Measurements from ENCODE around the gene SLC39A3.

The SLC39A3 gene

GRCh38 chr19:2686360-2686759 is 53.5 kb downstream of the SLC39A3 start:
- H3K4me2 ChIP-seq (ENCODE audit: low read length): no peak overlapping the region
- H3K27me3 ChIP-seq (ENCODE audit: control insufficient read depth, low read length): no peaks in the 10 kb centered on the region
- no peak overlapping the region for H3K4me3 ChIP-seq (ENCODE audit: low read length)
- H3K27ac ChIP-seq (ENCODE audit: low read depth, low read length): no peak overlapping the region
- H3K79me2 ChIP-seq (ENCODE audit: control insufficient read depth, low read length): peaks cover 82% of the 10 kb centered on the region
- H3K9me3 ChIP-seq (ENCODE audit: control insufficient read depth, insufficient read depth, low read length): no peaks in the 10 kb centered on the region
- H3K36me3 ChIP-seq (ENCODE audit: control insufficient read depth, low read length): peaks cover 46% of the 10 kb centered on the region
- H4K20me1 ChIP-seq (ENCODE audit: control insufficient read depth, insufficient read depth, low read depth, low read length): no peaks in the 10 kb centered on the region
- no peak for TF ChIP-seq EZH2phosphoT487 (IDR thresholded peaks at IDR 0.05; ENCODE audit: borderline replicate concordance, low read length)
- TF ChIP-seq, protein P1, sequence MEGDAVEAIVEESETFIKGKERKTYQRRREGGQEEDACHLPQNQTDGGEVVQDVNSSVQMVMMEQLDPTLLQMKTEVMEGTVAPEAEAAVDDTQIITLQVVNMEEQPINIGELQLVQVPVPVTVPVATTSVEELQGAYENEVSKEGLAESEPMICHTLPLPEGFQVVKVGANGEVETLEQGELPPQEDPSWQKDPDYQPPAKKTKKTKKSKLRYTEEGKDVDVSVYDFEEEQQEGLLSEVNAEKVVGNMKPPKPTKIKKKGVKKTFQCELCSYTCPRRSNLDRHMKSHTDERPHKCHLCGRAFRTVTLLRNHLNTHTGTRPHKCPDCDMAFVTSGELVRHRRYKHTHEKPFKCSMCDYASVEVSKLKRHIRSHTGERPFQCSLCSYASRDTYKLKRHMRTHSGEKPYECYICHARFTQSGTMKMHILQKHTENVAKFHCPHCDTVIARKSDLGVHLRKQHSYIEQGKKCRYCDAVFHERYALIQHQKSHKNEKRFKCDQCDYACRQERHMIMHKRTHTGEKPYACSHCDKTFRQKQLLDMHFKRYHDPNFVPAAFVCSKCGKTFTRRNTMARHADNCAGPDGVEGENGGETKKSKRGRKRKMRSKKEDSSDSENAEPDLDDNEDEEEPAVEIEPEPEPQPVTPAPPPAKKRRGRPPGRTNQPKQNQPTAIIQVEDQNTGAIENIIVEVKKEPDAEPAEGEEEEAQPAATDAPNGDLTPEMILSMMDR (IDR thresholded peaks at IDR 0.05; ENCODE audit: low read depth, low read length, poor library complexity, severe bottlenecking): no peak
- no peaks in the 10 kb centered on the region for H3K9me2 ChIP-seq (replicated peaks; ENCODE audit: control insufficient read depth, low read length)
- H3F3A ChIP-seq (ENCODE audit: control insufficient read depth, insufficient read depth): peaks cover 11% of the 10 kb centered on the region
- H3K4me1 ChIP-seq (ENCODE audit: control insufficient read depth, low read length): peaks cover 40% of the 10 kb centered on the region

- Histone ChIP-seq H3K4me1 (ENCODE audit: control insufficient read depth, low read length) (peaks cover 51% of the 10 kb centered on the region), H3F3A (ENCODE audit: control insufficient read depth, insufficient read depth) (peaks cover 20% of the 10 kb centered on the region), H3K4me3 (ENCODE audit: low read length) (no peak overlapping the region), H3K27me3 (ENCODE audit: control insufficient read depth, low read length) (no peaks in the 10 kb centered on the region), H4K20me1 (ENCODE audit: control insufficient read depth, insufficient read depth, low read depth, low read length) (no peaks in the 10 kb centered on the region), H3K27ac (ENCODE audit: low read depth, low read length) (no peak overlapping the region), H3K36me3 (ENCODE audit: control insufficient read depth, low read length) (peaks cover 40% of the 10 kb centered on the region), H3K79me2 (ENCODE audit: control insufficient read depth, low read length) (peaks cover 75% of the 10 kb centered on the region), H3K4me2 (ENCODE audit: low read length) (no peak overlapping the region), H3K9me3 (ENCODE audit: control insufficient read depth, insufficient read depth, low read length) (no peaks in the 10 kb centered on the region), H3K9me2 (replicated peaks; ENCODE audit: control insufficient read depth, low read length) (no peaks in the 10 kb centered on the region)
- TF ChIP-seq, protein P1 (IDR thresholded peaks at IDR 0.05; ENCODE audit: low read depth, low read length, poor library complexity, severe bottlenecking): no peak
- no peak for TF ChIP-seq EZH2phosphoT487 (IDR thresholded peaks at IDR 0.05; ENCODE audit: borderline replicate concordance, low read length)
Observed at GRCh38 chr19:2685204-2685704, 54.6 kb downstream of the SLC39A3 start.

- no peaks in the 10 kb centered on the region for H3K9me2 ChIP-seq (replicated peaks; ENCODE audit: control insufficient read depth, low read length)
- peaks cover 44% of the 10 kb centered on the region for H3K36me3 ChIP-seq (ENCODE audit: control insufficient read depth, low read length)
- H3F3A ChIP-seq (ENCODE audit: control insufficient read depth, insufficient read depth): peaks cover 20% of the 10 kb centered on the region
- H3K27me3 ChIP-seq (ENCODE audit: control insufficient read depth, low read length): no peaks in the 10 kb centered on the region
- H3K9me3 ChIP-seq (ENCODE audit: control insufficient read depth, insufficient read depth, low read length): no peaks in the 10 kb centered on the region
- peak overlapping the region; percentile 97 for H3K27ac ChIP-seq (ENCODE audit: low read depth, low read length)
- no peak overlapping the region for H3K4me3 ChIP-seq (ENCODE audit: low read length)
- no peaks in the 10 kb centered on the region for H4K20me1 ChIP-seq (ENCODE audit: control insufficient read depth, insufficient read depth, low read depth, low read length)
- no peak overlapping the region for H3K4me2 ChIP-seq (ENCODE audit: low read length)
- TF ChIP-seq, protein P1 (IDR thresholded peaks at IDR 0.05; ENCODE audit: low read depth, low read length, poor library complexity, severe bottlenecking): no peak
- TF ChIP-seq EZH2phosphoT487 (IDR thresholded peaks at IDR 0.05; ENCODE audit: borderline replicate concordance, low read length): no peak
- peaks cover 76% of the 10 kb centered on the region for H3K79me2 ChIP-seq (ENCODE audit: control insufficient read depth, low read length)
- peaks cover 67% of the 10 kb centered on the region for H3K4me1 ChIP-seq (ENCODE audit: control insufficient read depth, low read length)
Observed at GRCh38 chr19:2683430-2684003, 56.3 kb downstream of the SLC39A3 start.

Data from DOHH2 (cell line).